ENCODE measurements around the gene ITPR1.

The ITPR1 gene

GRCh38 chr3:4802903-4803302 is 309.8 kb downstream of the ITPR1 start:
- no peak overlapping the region for H3K4me3 ChIP-seq (ENCODE audit: low read depth, low read length)
- no peaks in the 10 kb centered on the region for H3K9me3 ChIP-seq (ENCODE audit: control insufficient read depth, insufficient read depth, low read depth, low read length)
- no peak overlapping the region for H3K27ac ChIP-seq (ENCODE audit: extremely low read depth, low read depth, low read length)
- ChIA-PET POLR2A (no interaction called here), CTCF (no interaction called here)
- TF ChIP-seq ZNF626 (tag by site-specific recombination; IDR thresholded peaks at IDR 0.05) (no peak), ZNF707 (tag by site-specific recombination; IDR thresholded peaks at IDR 0.05) (no peak), CTCF (tag by site-specific recombination; IDR thresholded peaks at IDR 0.05) (no peak), BCL6B (tag by site-specific recombination; IDR thresholded peaks at IDR 0.05) (no peak), BCL11B (tag by site-specific recombination; IDR thresholded peaks at IDR 0.05; ENCODE audit: low read depth) (no peak), ZNF548 (tag by site-specific recombination; IDR thresholded peaks at IDR 0.05) (no peak), PBX3 (CRISPR knock-in tag; IDR thresholded peaks at IDR 0.05) (no peak), ZNF791 (tag by site-specific recombination; IDR thresholded peaks at IDR 0.05) (no peak), ZNF169 (tag by site-specific recombination; IDR thresholded peaks at IDR 0.05) (no peak), ZNF398 (tag by site-specific recombination; IDR thresholded peaks at IDR 0.05) (no peak), MZF1 (tag by site-specific recombination; IDR thresholded peaks at IDR 0.05; ENCODE audit: borderline replicate concordance) (no peak), ZNF843 (tag by site-specific recombination; IDR thresholded peaks at IDR 0.05) (no peak)
- peaks cover 0 to 12% of the 10 kb centered on the region in 2 experiments; a peak in 2 of 3 replicates for H3K36me3 ChIP-seq (ENCODE audit: control insufficient read depth in 2 of 2, insufficient read depth in 1 of 2, low read length in 2 of 2)
- H3K4me1 ChIP-seq (ENCODE audit: control insufficient read depth, insufficient read depth, low read length): no peaks in the 10 kb centered on the region

- Histone ChIP-seq H3K36me3 (ENCODE audit: control insufficient read depth in 2 of 2, insufficient read depth in 1 of 2, low read length in 2 of 2) (peaks cover 0 to 17% of the 10 kb centered on the region in 2 experiments; a peak in 2 of 3 replicates), H3K4me3 (ENCODE audit: low read depth, low read length) (no peak overlapping the region), H3K4me1 (ENCODE audit: control insufficient read depth, insufficient read depth, low read length) (no peaks in the 10 kb centered on the region), H3K9me3 (ENCODE audit: control insufficient read depth, insufficient read depth, low read depth, low read length) (no peaks in the 10 kb centered on the region), H3K27ac (ENCODE audit: extremely low read depth, low read depth, low read length) (no peak overlapping the region)
- ChIA-PET POLR2A (no interaction called here), CTCF (interaction anchor here (0.5 kb wide), 1 partner anchor 18 kb away, joined by 3 read pairs; no protein-coding TSS in a partner anchor)
- TF ChIP-seq ZNF266 (tag by site-specific recombination; IDR thresholded peaks at IDR 0.05; ENCODE audit: low read depth): no peak
- no peak for TF ChIP-seq ZNF37A (tag by site-specific recombination; IDR thresholded peaks at IDR 0.05)
- TF ChIP-seq ZNF610 (tag by site-specific recombination; IDR thresholded peaks at IDR 0.05; ENCODE audit: borderline replicate concordance): no peak
- TF ChIP-seq ZNF311 (tag by site-specific recombination; IDR thresholded peaks at IDR 0.05; ENCODE audit: borderline replicate concordance): no peak
- TF ChIP-seq ZNF704 (tag by site-specific recombination; IDR thresholded peaks at IDR 0.05): no peak
- no peak for TF ChIP-seq GLI4 (tag by site-specific recombination; IDR thresholded peaks at IDR 0.05)
- no peak for TF ChIP-seq ZNF670 (tag by site-specific recombination; IDR thresholded peaks at IDR 0.05; ENCODE audit: low read depth)
- no peak for TF ChIP-seq PRDM2 (tag by site-specific recombination; IDR thresholded peaks at IDR 0.05; ENCODE audit: borderline replicate concordance)
These were observed 311.3 kb downstream of the ITPR1 start for GRCh38 chr3:4804161-4805058.

Measured in HEK293 (cell line).